Kidney (tissue), 22 donors: ENCODE data around the gene TRMT10C. TPM values are rescaled to one million over a fixed set of nuclear protein-coding genes. Genes with fewer than 3 reads are reported as not detected.
A peak's percentile ranks its signal among the peaks of the same experiment; 100 is the strongest.

Experiments
- DNase-seq, 5 donors: peaks; one replicate each; pipeline ENCODE4 v3.0.0-alpha.2; 2013 to 2020
- FAIRE-seq: peaks from 2 replicates; lab custom pipeline; 2012; peaks lifted over from hg19 to GRCh38; lab: Jason Lieb, UNC
- H3K27ac ChIP-seq, 2 donors: one replicate each; pipeline ENCODE4 v1.7.0; 2013; ENCODE audit warnings: low read depth in 2 of 2, low read length in 2 of 2, inconsistent platforms in 1 of 2
- H3K27me3 ChIP-seq: one replicate; pipeline ENCODE4 v1.7.1; 2013; ENCODE audit warnings: low read length, inconsistent platforms; ENCODE audit not compliant: control insufficient read depth, insufficient read depth
- H3K36me3 ChIP-seq, 3 donors: one replicate each; pipeline versions ENCODE4 v1.7.0 to v1.7.1; 2013; ENCODE audit warnings: low read length in 3 of 3, control low read depth in 1 of 3, inconsistent platforms in 1 of 3; ENCODE audit not compliant: insufficient read depth in 3 of 3, control insufficient read depth in 2 of 3
- H3K4me1 ChIP-seq, 3 donors: one replicate each; pipeline versions ENCODE4 v1.7.0 to v1.7.1; 2013; ENCODE audit warnings: low read length in 3 of 3, inconsistent platforms in 1 of 3, low read depth in 1 of 3; ENCODE audit not compliant: control insufficient read depth in 2 of 3, insufficient read depth in 2 of 3
- H3K4me3 ChIP-seq, 3 donors: one replicate each; pipeline versions ENCODE4 v1.7.0 to v1.8.1; 2013; ENCODE audit warnings: low read length in 3 of 3, control low read depth in 1 of 3, inconsistent platforms in 1 of 3
- H3K9ac ChIP-seq, 3 donors: one replicate each; pipeline versions ENCODE4 v1.7.0 to v1.7.1; 2013; ENCODE audit warnings: low read length in 3 of 3, control low read depth in 1 of 3, inconsistent platforms in 1 of 3
- H3K9me3 ChIP-seq, 3 donors: one replicate each; pipeline versions ENCODE4 v1.7.0 to v1.7.1; 2013; ENCODE audit warnings: low read length in 3 of 3, control low read depth in 1 of 3, inconsistent platforms in 1 of 3; ENCODE audit not compliant: control insufficient read depth in 2 of 3, insufficient read depth in 1 of 3
- intact Hi-C: fragments of 100-400 bp; cut with DNase I; formaldehyde crosslinking; loops from one replicate; pipeline ENCODE4 v1.11.1; 2022
- long read RNA-seq, 10 donors: library from polyadenylated mRNA in 1 of 10; unstranded in 1 of 10; transcript quantifications; one replicate each; pipeline ENCODE4 v2.0.0 and lab custom pipeline, GENCODE V29; 2021 to 2026
- polyA plus RNA-seq: library from polyadenylated mRNA; stranded (reverse); fragments of 350-450 nt; fragmentation: Illumina TruSeq; extraction: RNeasy Lipid Tissue Mini Kit (QIAGEN cat#74804); gene quantifications from one replicate; pipeline ENCODE4 v1.2.3, GENCODE V29; 2014; ENCODE audit warnings: low read depth, low replicate concordance; ENCODE audit not compliant: insufficient read depth
- total RNA-seq: library from RNA; stranded (reverse); fragmentation: NEBNext Ultra II Directional; extraction: Animal tissue kit (Norgen Biotek cat#: 25700); gene quantifications from one replicate; pipeline ENCODE4 v1.2.1, GENCODE V29; 2021
- TF ChIP-seq, protein P1 (sequence below): IDR thresholded peaks from 3 replicates; pipeline ENCODE4 v1.5.1; 2012; ENCODE audit warnings: mild to moderate bottlenecking, moderate library complexity, borderline replicate concordance; ENCODE audit not compliant: insufficient read depth; ENCODE audit errors: extremely low read depth
- donor health status: control.
- donor health status: control.
- donor health status: control.
- donor health status: control.
- donor health status: control.
- donor health status: DM: yes; HTN: yes; CAD: no.
- donor health status: Normal renal cell carcinoma (clear cell type).

TRMT10C gene
- 17.7 TPM for total RNA-seq
- polyA plus RNA-seq = 27.5 TPM
- long read RNA-seq, donor 1, transcript TRMT10C-201 (2 exons, 1,819 nt) = major isoform, 14 of 14 reads
- long read RNA-seq, donor 1, partial matches to known transcripts = 0 of 14 reads
- long read RNA-seq, donor 1, other reads (novel, unspliced or antisense) = 0 of 14 reads
- long read RNA-seq, donor 2, transcript TRMT10C-201 (2 exons, 1,819 nt) = major isoform, 20 of 20 reads
- long read RNA-seq, donor 2, partial matches to known transcripts = 0 of 20 reads
- long read RNA-seq, donor 2, other reads (novel, unspliced or antisense) = 0 of 20 reads
- long read RNA-seq, donor 3, transcript TRMT10C-201 (2 exons, 1,819 nt) = major isoform, 21 of 21 reads
- long read RNA-seq, donor 3, partial matches to known transcripts = 0 of 21 reads
- long read RNA-seq, donor 3, other reads (novel, unspliced or antisense) = 0 of 21 reads
- long read RNA-seq, donor 4, transcript TRMT10C-201 (2 exons, 1,819 nt) = major isoform, 17 of 17 reads
- long read RNA-seq, donor 4, partial matches to known transcripts = 0 of 17 reads
- long read RNA-seq, donor 4, other reads (novel, unspliced or antisense) = 0 of 17 reads
- long read RNA-seq, donor 5, partial matches to known transcripts = 0 of 2 reads
- long read RNA-seq, donor 5, other reads (novel, unspliced or antisense) = 0 of 2 reads
- long read RNA-seq, donor 6, transcript TRMT10C-201 (2 exons, 1,819 nt) = major isoform, 41 of 46 reads
- long read RNA-seq, donor 6, partial matches to known transcripts = 0 of 46 reads
- long read RNA-seq, donor 6, other reads (novel, unspliced or antisense) = 5 of 46 reads
- long read RNA-seq, donor 7, transcript TRMT10C-201 (2 exons, 1,819 nt) = major isoform, 19 of 19 reads
- long read RNA-seq, donor 7, partial matches to known transcripts = 0 of 19 reads
- long read RNA-seq, donor 7, other reads (novel, unspliced or antisense) = 0 of 19 reads
- long read RNA-seq, donor 8, transcript TRMT10C-201 (2 exons, 1,819 nt) = major isoform, 16 of 16 reads
- long read RNA-seq, donor 8, partial matches to known transcripts = 0 of 16 reads
- long read RNA-seq, donor 8, other reads (novel, unspliced or antisense) = 0 of 16 reads
- long read RNA-seq, donor 9, transcript TRMT10C-201 (2 exons, 1,819 nt) = major isoform, 11 of 11 reads
- long read RNA-seq, donor 9, partial matches to known transcripts = 0 of 11 reads
- long read RNA-seq, donor 9, other reads (novel, unspliced or antisense) = 0 of 11 reads
- long read RNA-seq, donor 10, transcript TRMT10C-201 (2 exons, 1,819 nt) = major isoform, 22 of 22 reads
- long read RNA-seq, donor 10, partial matches to known transcripts = 0 of 22 reads
- long read RNA-seq, donor 10, other reads (novel, unspliced or antisense) = 0 of 22 reads

DNA sequence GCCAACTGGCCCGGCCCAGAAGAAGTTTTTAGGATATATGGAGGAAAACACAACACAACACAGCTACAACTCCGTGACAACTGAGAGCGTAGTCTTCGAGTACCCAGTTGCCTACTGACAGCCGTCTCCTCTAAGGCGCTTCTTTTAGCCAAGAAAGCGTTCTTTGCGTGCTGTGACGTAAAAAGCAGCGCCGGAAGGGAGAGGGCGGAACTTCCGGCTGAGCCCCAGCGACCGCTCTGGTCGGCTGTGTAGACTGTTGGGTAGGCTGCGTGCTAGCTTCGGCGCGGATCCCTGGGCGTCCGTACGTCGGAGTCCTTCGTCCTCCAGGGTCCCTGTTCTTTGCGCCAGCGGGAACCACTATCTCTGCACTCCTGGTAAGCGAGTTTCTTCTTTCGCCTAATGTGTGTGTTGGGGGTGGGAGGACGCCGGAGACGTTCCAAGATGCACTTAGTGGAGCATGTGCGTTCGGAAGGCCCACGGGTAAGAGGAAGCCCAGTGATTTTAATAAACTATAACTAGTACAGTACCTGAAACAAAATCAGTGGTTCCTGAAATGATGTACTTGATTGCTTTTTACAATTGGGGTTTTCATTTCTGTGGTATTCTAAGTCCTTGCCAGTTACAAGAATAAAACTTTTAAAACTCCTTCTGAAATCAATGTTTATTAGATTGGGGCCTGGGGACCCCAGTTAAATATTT lies at the start of gene TRMT10C:
TRMT10C (plus strand) TSS at position 239 of the 699 bp plus-strand sequence. CDS start 2,914 bp downstream, outside the sequence.
- no peak for FAIRE-seq

DNA sequence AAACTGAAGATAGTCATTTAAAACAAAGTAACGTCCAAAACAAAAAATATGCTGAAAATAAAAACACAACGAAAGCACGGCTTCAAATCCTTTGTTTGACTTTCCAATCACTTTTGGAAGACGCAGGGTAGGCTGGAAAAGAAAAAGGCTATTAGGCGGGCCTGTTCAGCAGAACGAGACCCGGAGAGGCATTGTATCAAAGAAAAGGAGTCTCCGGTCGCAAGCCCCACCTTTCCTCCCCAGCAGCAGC lies 49.3 kb upstream of the TRMT10C start:
- intact Hi-C loops = no loop called here
- peak overlapping the region; percentile 78 to 97 (median 80) for H3K4me3 ChIP-seq
- no peaks in the 10 kb centered on the region for H3K4me1 ChIP-seq
- TF ChIP-seq, protein P1, sequence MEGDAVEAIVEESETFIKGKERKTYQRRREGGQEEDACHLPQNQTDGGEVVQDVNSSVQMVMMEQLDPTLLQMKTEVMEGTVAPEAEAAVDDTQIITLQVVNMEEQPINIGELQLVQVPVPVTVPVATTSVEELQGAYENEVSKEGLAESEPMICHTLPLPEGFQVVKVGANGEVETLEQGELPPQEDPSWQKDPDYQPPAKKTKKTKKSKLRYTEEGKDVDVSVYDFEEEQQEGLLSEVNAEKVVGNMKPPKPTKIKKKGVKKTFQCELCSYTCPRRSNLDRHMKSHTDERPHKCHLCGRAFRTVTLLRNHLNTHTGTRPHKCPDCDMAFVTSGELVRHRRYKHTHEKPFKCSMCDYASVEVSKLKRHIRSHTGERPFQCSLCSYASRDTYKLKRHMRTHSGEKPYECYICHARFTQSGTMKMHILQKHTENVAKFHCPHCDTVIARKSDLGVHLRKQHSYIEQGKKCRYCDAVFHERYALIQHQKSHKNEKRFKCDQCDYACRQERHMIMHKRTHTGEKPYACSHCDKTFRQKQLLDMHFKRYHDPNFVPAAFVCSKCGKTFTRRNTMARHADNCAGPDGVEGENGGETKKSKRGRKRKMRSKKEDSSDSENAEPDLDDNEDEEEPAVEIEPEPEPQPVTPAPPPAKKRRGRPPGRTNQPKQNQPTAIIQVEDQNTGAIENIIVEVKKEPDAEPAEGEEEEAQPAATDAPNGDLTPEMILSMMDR = no peak
- H3K9me3 ChIP-seq = no peaks in the 10 kb centered on the region
- no peaks in the 10 kb centered on the region for H3K36me3 ChIP-seq
- peak overlapping the region; percentile 18 to 95 (median 81) for H3K9ac ChIP-seq
- H3K27ac ChIP-seq = peak overlapping the region; percentile 78 to 95
- H3K27me3 ChIP-seq = peaks cover 2% of the 10 kb centered on the region
- FAIRE-seq (no peak), DNase-seq (peak in 1 of 5 donors; percentile 86)

More for the DNA sequence above, at the start of gene TRMT10C:
- Histone ChIP-seq H3K27ac (peak within 1 kb of the TSS; percentile 47 to 54), H3K36me3 (peaks cover 0 to 11% (median 0%) of the 10 kb centered on the region in 3 donors), H3K27me3 (no peaks in the 10 kb centered on the region), H3K9ac (peak within 1 kb of the TSS; percentile 79 to 94 (median 94)), H3K4me3 (peak within 1 kb of the TSS; percentile 91 to 100 (median 98)), H3K9me3 (no peaks in the 10 kb centered on the region), H3K4me1 (peaks cover 0 to 2% (median 0%) of the 10 kb centered on the region in 3 donors)
- intact Hi-C loops = no loop called here
- TF ChIP-seq, protein P1 = no peak
- peak; percentile 95 to 97 (median 95) for DNase-seq
